HG02623 (cell line): Measurements from ENCODE around the gene ACBD4.

ENCODE experiments used
- ATAC-seq: cut with Tn5 transposase; IDR thresholded peaks from one replicate; pipeline ENCODE4 v1.9.1; 2021; ENCODE audit warnings: moderate library complexity; ENCODE audit not compliant: unreplicated experiment

Gene ACBD4

GRCh38 chr17:45177563-45177962, 42.1 kb downstream of the ACBD4 start:
- ATAC-seq, result no peak

DNA sequence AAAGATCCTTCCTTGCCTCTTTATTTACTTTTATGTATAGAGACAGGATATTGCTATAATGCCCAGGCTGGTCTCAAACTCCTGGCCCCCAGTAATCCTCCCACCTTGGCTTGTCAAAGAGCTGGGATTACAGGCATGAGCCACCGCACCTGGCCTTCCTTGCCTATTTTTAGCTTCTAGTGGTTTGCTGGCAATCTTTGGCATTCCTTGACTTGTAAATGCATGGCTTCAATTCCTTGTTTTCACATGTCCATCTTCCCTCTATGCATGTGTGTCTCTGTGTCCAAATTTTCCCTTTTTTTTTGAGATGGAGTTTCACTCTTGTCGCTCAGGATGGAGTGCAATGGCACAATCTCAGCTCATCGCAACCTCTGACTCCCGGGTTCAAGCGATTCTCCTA, 48.7 kb downstream of the ACBD4 start:
- ATAC-seq, result no peak

- no peak for ATAC-seq
These were observed 51.4 kb downstream of the ACBD4 start for GRCh38 chr17:45186801-45187354.

- no peak for ATAC-seq
These were observed 53.5 kb downstream of the ACBD4 start for GRCh38 chr17:45189009-45189408.

- no peak for ATAC-seq
These were observed 55.2 kb downstream of the ACBD4 start for GRCh38 chr17:45190503-45191255.
